Epithelial cell of proximal tubule (primary cell): Measurements from ENCODE around the gene POLR1B. TPM values are rescaled to one million over a fixed set of nuclear protein-coding genes. Genes with fewer than 3 reads are reported as not detected.
"Not testable (repeated sequence)": the region's sequence is repeated elsewhere in the genome, so short reads cannot be mapped to it uniquely, and the experiment has no call there.

Source experiments
- DNase-seq: peaks from one replicate; pipeline ENCODE4 v3.0.0-alpha.2; 2011; ENCODE audit warnings: low read depth
- H3K4me3 ChIP-seq: 2 replicates; pipeline ENCODE4 v1.5.1; 2011; ENCODE audit warnings: low read depth, mild to moderate bottlenecking, low read length
- CTCF ChIP-seq: conservative IDR thresholded peaks from 2 replicates; pipeline ENCODE4 v1.5.1; 2012; ENCODE audit warnings: low read depth, mild to moderate bottlenecking, low read length
- total RNA-seq: library from RNA; depleted of rRNA; stranded (reverse); fragments of >200 nt; gene quantifications from 2 replicates; pipeline ENCODE4 v1.2.3, GENCODE V29; 2015

POLR1B gene
- total RNA-seq, 1 donor from 2014 or later = 9.7 TPM

DNA sequence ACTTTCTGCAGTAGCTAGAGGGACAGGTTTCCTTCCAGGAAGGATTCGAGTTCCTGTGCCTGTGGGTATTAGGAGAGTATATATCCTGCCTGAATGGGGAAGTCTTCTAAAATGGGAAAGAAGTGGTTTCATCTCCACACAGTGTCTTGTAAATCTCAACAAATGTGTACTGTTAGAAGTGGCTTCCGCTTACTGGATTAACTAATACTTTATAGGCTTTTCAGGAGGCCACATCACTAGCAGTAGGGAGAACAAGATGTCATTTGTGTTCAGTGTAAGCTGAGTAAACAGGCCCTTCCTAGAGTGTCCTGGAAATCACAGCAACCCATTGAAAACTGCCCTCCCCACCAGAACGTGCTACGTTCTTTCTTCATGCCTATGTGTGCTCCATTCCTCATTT lies 12.5 kb upstream of the POLR1B start:
- no peak for TF ChIP-seq CTCF
- no peak overlapping the region for H3K4me3 ChIP-seq
- DNase-seq = no peak

- H3K4me3 ChIP-seq = no peak overlapping the region
- no peak for DNase-seq
- TF ChIP-seq CTCF = no peak
These were observed 11.5 kb upstream of the POLR1B start for GRCh38 chr2:112530728-112531127.

DNA sequence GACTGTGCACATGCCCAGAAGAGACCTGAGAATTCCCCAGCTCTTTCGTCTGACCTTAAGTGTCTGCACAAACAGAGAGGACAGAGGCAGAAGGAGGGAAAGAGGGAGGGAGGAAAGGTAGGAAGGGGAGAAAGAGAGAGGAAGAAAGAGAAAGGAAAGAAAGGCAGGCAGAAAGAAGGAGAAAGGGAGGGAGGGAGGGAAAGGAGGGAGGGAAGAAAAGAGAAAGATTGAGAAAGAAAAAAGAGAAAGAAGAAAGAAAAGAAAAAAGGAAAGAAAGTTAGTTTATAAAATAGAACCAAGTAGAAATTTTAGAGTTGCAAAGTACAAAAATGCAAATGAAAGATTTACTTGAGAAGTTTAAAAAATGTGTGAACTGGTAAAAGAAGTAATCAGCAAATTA lies 7.4 kb upstream of the POLR1B start:
- no peak overlapping the region for H3K4me3 ChIP-seq
- no peak for TF ChIP-seq CTCF
- DNase-seq = no peak

GRCh38 chr2:112536665-112537064 lies 5.6 kb upstream of the POLR1B start:
- H3K4me3 ChIP-seq, DNase-seq: not testable (repeated sequence)

- no peak for TF ChIP-seq CTCF
- no peak for DNase-seq
- H3K4me3 ChIP-seq = no peak overlapping the region
These were observed 3.0 kb upstream of the POLR1B start for GRCh38 chr2:112539306-112539705.

DNA sequence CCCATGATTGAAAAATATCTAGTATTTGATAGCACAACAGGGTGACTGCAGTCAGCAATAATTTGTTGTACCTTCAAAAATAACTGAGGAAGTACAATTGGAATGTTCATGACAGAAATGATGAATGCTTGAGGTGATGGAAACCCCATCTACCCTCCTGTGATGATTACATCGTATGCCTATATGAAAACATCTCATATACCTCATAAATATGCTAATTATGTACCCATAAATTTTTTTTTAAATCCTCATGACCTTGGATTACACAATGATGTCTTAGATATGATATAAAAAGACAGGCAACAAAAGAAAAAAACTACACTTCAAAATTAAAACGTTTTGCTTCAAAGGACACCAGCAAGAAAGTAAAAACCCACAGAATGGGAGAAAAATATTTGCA lies 1.4 kb upstream of the POLR1B start:
- H3K4me3 ChIP-seq = no peak overlapping the region
- no peak for TF ChIP-seq CTCF
- DNase-seq = no peak

DNA sequence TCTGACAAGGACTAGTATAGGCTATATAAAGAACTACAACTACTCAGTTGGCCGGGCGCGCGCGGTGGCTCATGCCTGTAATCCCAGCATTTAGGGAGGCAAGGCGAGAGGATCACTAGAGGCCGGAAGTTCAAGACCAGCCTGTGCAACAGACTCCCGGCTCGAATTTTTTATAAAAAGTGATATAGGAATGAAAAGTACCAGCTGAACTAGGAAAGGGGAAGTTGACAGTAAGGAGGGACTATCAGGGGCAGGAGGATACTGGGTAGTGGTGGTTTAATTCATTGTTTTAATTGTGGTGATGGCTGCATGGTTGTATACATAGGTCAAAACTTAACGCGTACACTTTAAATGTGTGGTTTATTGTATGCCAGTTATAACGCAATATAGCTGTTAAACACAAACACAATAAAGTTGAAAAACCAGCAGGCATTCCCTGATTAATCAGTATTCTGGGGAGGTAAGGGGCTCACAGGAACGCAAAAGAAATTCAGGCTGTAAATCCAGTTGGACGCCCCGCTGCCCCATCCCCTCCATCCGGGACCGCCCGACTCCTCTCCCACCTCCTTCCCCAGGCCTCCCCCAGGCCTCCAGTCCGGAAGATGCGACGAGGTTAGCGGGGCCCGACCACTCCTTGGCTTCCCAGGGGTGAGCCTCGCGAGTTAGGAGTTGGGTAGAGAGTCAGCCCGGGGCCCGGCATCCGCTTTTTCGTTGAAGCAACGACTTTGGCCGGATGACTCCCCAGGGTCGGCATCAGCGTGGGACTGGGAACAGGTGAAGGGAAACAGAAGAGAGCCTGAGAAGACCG lies 746 bp upstream of the POLR1B start:
- no peak for TF ChIP-seq CTCF
- H3K4me3 ChIP-seq = peak overlapping the region; percentile 90
- no peak for DNase-seq
